ENCODE results near the gene CDC42BPB.

The CDC42BPB gene

GRCh38 chr14:102947321-102948103 is 109.8 kb downstream of the CDC42BPB start:
- no peaks in the 10 kb centered on the region for H3K4me1 ChIP-seq (ENCODE audit: insufficient read depth, low read length)
- no peak overlapping the region for H2AFZ ChIP-seq (ENCODE audit: low read depth, low read length)
- H3K9me3 ChIP-seq (ENCODE audit: low read length), result no peaks in the 10 kb centered on the region
- H3K4me3 ChIP-seq (ENCODE audit: low read length), result no peak overlapping the region
- no peaks in the 10 kb centered on the region for H3K27me3 ChIP-seq (ENCODE audit: insufficient read depth, low read length)
- peaks cover 80% of the 10 kb centered on the region for H3K36me3 ChIP-seq (ENCODE audit: insufficient read depth, low read length)

GRCh38 chr14:102945346-102946130 is 111.8 kb downstream of the CDC42BPB start:
- Histone ChIP-seq H2AFZ (ENCODE audit: low read depth, low read length) (no peak overlapping the region), H3K4me3 (ENCODE audit: low read length) (no peak overlapping the region), H3K4me1 (ENCODE audit: insufficient read depth, low read length) (no peaks in the 10 kb centered on the region), H3K36me3 (ENCODE audit: insufficient read depth, low read length) (peaks cover 82% of the 10 kb centered on the region), H3K9me3 (ENCODE audit: low read length) (no peaks in the 10 kb centered on the region), H3K27me3 (ENCODE audit: insufficient read depth, low read length) (no peaks in the 10 kb centered on the region)

GRCh38 chr14:102944448-102945330 is 112.7 kb downstream of the CDC42BPB start:
- H3K36me3 ChIP-seq (ENCODE audit: insufficient read depth, low read length), result peaks cover 81% of the 10 kb centered on the region
- no peaks in the 10 kb centered on the region for H3K4me1 ChIP-seq (ENCODE audit: insufficient read depth, low read length)
- no peak overlapping the region for H2AFZ ChIP-seq (ENCODE audit: low read depth, low read length)

GRCh38 chr14:102943979-102944378 is 113.4 kb downstream of the CDC42BPB start:
- no peaks in the 10 kb centered on the region for H3K9me3 ChIP-seq (ENCODE audit: low read length)
- H3K36me3 ChIP-seq (ENCODE audit: insufficient read depth, low read length), result peaks cover 80% of the 10 kb centered on the region
- no peaks in the 10 kb centered on the region for H3K27me3 ChIP-seq (ENCODE audit: insufficient read depth, low read length)
- no peak overlapping the region for H2AFZ ChIP-seq (ENCODE audit: low read depth, low read length)
- H3K4me1 ChIP-seq (ENCODE audit: insufficient read depth, low read length), result no peaks in the 10 kb centered on the region
- no peak overlapping the region for H3K4me3 ChIP-seq (ENCODE audit: low read length)

More at GRCh38 chr14:102944448-102945330, 112.7 kb downstream of the CDC42BPB start:
- Histone ChIP-seq H3K9me3 (ENCODE audit: low read length) (no peaks in the 10 kb centered on the region), H3K4me3 (ENCODE audit: low read length) (no peak overlapping the region), H3K27me3 (ENCODE audit: insufficient read depth, low read length) (no peaks in the 10 kb centered on the region)

- Histone ChIP-seq H3K9me3 (ENCODE audit: low read length) (no peaks in the 10 kb centered on the region), H3K4me3 (ENCODE audit: low read length) (no peak overlapping the region), H3K36me3 (ENCODE audit: insufficient read depth, low read length) (peaks cover 76% of the 10 kb centered on the region), H3K4me1 (ENCODE audit: insufficient read depth, low read length) (no peaks in the 10 kb centered on the region), H3K27me3 (ENCODE audit: insufficient read depth, low read length) (no peaks in the 10 kb centered on the region), H2AFZ (ENCODE audit: low read depth, low read length) (no peak overlapping the region)
These were observed 113.9 kb downstream of the CDC42BPB start for GRCh38 chr14:102943454-102943853.

GRCh38 chr14:102942069-102942468 is 115.3 kb downstream of the CDC42BPB start:
- H2AFZ ChIP-seq (ENCODE audit: low read depth, low read length), result no peak overlapping the region
- H3K4me1 ChIP-seq (ENCODE audit: insufficient read depth, low read length), result no peaks in the 10 kb centered on the region
- H3K27me3 ChIP-seq (ENCODE audit: insufficient read depth, low read length), result no peaks in the 10 kb centered on the region
- H3K9me3 ChIP-seq (ENCODE audit: low read length), result no peaks in the 10 kb centered on the region
- H3K4me3 ChIP-seq (ENCODE audit: low read length), result no peak overlapping the region
- H3K36me3 ChIP-seq (ENCODE audit: insufficient read depth, low read length), result peaks cover 74% of the 10 kb centered on the region

GRCh38 chr14:102941419-102942011 is 115.8 kb downstream of the CDC42BPB start:
- H3K4me3 ChIP-seq (ENCODE audit: low read length), result no peak overlapping the region
- no peaks in the 10 kb centered on the region for H3K9me3 ChIP-seq (ENCODE audit: low read length)
- H3K36me3 ChIP-seq (ENCODE audit: insufficient read depth, low read length), result peaks cover 75% of the 10 kb centered on the region
- no peak overlapping the region for H2AFZ ChIP-seq (ENCODE audit: low read depth, low read length)
- no peaks in the 10 kb centered on the region for H3K4me1 ChIP-seq (ENCODE audit: insufficient read depth, low read length)
- no peaks in the 10 kb centered on the region for H3K27me3 ChIP-seq (ENCODE audit: insufficient read depth, low read length)

GRCh38 chr14:102940729-102941362 is 116.5 kb downstream of the CDC42BPB start:
- Histone ChIP-seq H2AFZ (ENCODE audit: low read depth, low read length) (no peak overlapping the region), H3K36me3 (ENCODE audit: insufficient read depth, low read length) (peaks cover 75% of the 10 kb centered on the region)

GRCh38 chr14:102939820-102940561 is 117.4 kb downstream of the CDC42BPB start:
- H3K4me3 ChIP-seq (ENCODE audit: low read length), result no peak overlapping the region
- H3K4me1 ChIP-seq (ENCODE audit: insufficient read depth, low read length), result no peaks in the 10 kb centered on the region
- no peaks in the 10 kb centered on the region for H3K9me3 ChIP-seq (ENCODE audit: low read length)
- no peak overlapping the region for H2AFZ ChIP-seq (ENCODE audit: low read depth, low read length)
- no peaks in the 10 kb centered on the region for H3K27me3 ChIP-seq (ENCODE audit: insufficient read depth, low read length)
- H3K36me3 ChIP-seq (ENCODE audit: insufficient read depth, low read length), result peaks cover 68% of the 10 kb centered on the region

More at GRCh38 chr14:102940729-102941362, 116.5 kb downstream of the CDC42BPB start:
- Histone ChIP-seq H3K4me3 (ENCODE audit: low read length) (no peak overlapping the region), H3K9me3 (ENCODE audit: low read length) (no peaks in the 10 kb centered on the region), H3K4me1 (ENCODE audit: insufficient read depth, low read length) (no peaks in the 10 kb centered on the region), H3K27me3 (ENCODE audit: insufficient read depth, low read length) (no peaks in the 10 kb centered on the region)

GRCh38 chr14:102939329-102939728 is 118.0 kb downstream of the CDC42BPB start:
- H3K27me3 ChIP-seq (ENCODE audit: insufficient read depth, low read length), result no peaks in the 10 kb centered on the region
- H2AFZ ChIP-seq (ENCODE audit: low read depth, low read length), result no peak overlapping the region
- no peaks in the 10 kb centered on the region for H3K4me1 ChIP-seq (ENCODE audit: insufficient read depth, low read length)
- no peaks in the 10 kb centered on the region for H3K9me3 ChIP-seq (ENCODE audit: low read length)
- no peak overlapping the region for H3K4me3 ChIP-seq (ENCODE audit: low read length)
- peaks cover 62% of the 10 kb centered on the region for H3K36me3 ChIP-seq (ENCODE audit: insufficient read depth, low read length)

GRCh38 chr14:102938191-102938590 is 119.2 kb downstream of the CDC42BPB start:
- Histone ChIP-seq H3K4me3 (ENCODE audit: low read length) (no peak overlapping the region), H3K4me1 (ENCODE audit: insufficient read depth, low read length) (no peaks in the 10 kb centered on the region), H3K27me3 (ENCODE audit: insufficient read depth, low read length) (no peaks in the 10 kb centered on the region), H3K9me3 (ENCODE audit: low read length) (no peaks in the 10 kb centered on the region), H3K36me3 (ENCODE audit: insufficient read depth, low read length) (peaks cover 59% of the 10 kb centered on the region), H2AFZ (ENCODE audit: low read depth, low read length) (no peak overlapping the region)
